GM19238 (cell line): ENCODE data around the gene PMP22.
"Not testable (repeated sequence)": the region's sequence is repeated elsewhere in the genome, so short reads cannot be mapped to it uniquely, and the experiment has no call there.

Experiments
- DNase-seq: peaks from one replicate; pipeline ENCODE4 v3.0.0; 2011; ENCODE audit warnings: low spot score; ENCODE audit not compliant: insufficient read length

Gene PMP22

GRCh38 chr17:15255713-15256454, 9.2 kb downstream of the PMP22 start:
- DNase-seq, result no peak

GRCh38 chr17:15250135-15250860, 14.8 kb downstream of the PMP22 start:
- no peak for DNase-seq

DNA sequence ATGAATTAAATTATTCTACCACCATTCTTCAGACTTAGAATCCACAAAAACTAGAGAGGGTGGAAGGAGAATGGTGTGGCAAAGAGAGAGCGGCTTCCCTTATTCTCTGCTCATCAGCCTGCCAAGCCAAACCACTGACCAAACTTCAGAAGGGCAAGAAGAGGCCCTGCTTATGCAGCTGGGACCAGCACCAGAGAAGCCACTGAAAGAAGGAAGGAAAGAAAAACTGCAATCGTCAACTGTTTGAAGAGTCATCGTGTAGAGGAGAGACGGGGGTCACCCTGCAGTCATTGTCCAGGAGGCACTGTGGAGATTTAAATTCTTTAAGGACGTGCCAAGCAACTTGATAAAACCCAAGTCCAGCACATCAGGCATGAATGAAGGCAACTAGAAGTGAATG, 15.6 kb downstream of the PMP22 start:
- no peak for DNase-seq

DNA sequence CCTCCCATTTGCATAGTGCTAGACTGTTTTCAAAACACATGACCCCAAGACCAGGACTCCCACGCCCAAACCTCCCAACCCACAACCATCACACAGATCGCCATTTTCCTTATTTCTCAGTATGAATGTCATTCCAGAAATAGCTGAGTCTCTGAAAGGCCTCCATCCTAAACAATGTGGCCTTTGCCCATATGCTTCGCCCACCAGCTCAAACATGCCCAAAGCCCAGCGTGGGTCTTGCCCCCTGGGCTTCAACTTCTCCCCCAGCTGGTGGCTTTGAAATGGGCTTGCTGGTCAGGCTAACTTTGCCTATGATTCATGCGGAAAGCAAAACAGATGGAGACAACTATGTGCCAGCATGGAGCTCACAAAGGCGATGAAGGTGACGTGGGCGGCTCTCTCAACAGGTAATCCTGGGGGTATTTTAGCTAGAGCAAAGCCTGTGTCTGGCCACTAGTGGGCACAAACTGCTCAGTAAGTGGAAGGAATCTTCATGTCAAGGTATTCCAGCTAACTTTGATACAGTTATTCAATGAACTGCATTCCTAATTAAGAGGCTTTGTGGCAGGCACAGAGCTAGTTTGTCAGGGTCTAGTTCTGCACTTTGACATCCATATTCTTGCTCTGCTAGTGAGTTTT, 17.1 kb downstream of the PMP22 start:
- DNase-seq, result no peak

- DNase-seq, result no peak
These were observed 20.1 kb downstream of the PMP22 start for GRCh38 chr17:15245054-15245453.

GRCh38 chr17:15240644-15241043, 24.5 kb downstream of the PMP22 start:
- no peak for DNase-seq

- no peak for DNase-seq
These were observed 25.6 kb downstream of the PMP22 start for GRCh38 chr17:15239491-15239890.

GRCh38 chr17:15238676-15239422, 26.3 kb downstream of the PMP22 start:
- no peak for DNase-seq

GRCh38 chr17:15238057-15238456, 27.1 kb downstream of the PMP22 start:
- no peak for DNase-seq

DNA sequence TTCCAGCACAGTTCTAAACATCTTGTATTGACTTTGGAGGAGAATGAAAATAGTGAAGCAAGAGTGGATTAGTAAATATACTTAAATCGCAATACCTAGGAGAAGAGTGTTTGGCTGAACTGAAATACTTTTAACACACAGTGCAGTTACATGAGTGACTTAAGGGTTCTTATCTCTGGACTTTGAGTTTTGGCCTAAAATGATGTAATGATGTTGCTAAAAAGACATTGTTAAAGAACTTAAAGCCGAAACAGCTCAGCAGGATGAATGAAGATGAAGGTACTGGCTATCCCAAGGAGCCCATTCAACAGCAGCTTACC, 28.1 kb downstream of the PMP22 start:
- no peak for DNase-seq

DNA sequence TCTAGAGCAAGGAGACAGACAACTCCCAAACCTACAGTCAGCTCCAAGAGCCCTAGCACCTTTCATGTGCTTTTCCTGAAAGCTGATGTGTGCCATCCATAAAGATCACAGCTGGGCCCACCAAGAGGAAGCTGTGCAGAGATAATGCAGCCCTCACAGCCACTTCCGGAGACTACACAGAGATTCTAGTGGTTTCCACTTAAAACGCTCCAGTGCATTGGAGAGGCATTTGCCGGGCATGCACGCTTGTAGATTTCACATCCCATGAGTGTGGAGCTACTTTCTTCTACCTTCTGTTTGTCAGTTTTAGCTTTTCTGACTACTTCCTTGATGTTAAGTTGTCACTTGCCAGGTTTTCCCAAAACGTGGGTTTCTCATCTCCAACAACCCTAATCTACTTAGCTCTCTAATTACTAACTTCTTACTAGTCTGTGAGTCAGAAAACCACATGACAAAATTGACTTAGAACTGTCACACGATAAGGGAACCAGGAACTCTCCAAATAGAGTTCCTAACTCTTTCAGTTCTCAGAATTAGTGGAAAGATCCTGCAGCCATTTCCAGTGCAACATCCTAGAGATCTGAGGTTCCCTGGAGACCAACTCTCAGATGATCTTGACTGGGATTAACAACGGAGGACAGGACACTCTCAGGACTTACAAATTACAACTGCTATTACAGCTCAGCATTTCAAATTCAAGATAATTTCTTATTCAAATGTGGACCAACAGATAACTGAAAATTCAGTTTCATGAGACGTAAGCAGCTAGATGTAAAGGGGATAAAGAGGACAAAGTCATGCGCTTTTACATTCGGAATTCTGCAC, 28.6 kb downstream of the PMP22 start:
- no peak for DNase-seq

DNA sequence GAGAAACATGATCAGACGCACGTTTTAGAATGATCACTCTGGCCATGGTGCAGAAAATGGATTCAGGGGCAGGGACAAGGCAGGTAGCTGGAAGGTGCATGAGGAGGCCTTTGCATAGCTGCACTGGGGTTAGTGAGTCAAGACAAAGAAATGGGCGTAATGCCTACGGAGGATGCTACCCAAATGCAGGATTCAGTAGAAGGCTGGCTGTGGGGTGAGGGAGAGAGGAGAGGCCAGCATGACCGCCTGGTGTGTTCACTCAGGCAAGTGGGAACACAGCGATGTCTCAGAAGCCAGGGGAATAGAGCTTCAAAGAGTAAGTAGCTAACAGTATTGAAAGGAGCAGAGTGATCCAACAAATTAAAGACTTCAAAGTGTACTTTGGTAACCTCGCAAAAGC, 31.2 kb downstream of the PMP22 start:
- DNase-seq, result no peak

DNA sequence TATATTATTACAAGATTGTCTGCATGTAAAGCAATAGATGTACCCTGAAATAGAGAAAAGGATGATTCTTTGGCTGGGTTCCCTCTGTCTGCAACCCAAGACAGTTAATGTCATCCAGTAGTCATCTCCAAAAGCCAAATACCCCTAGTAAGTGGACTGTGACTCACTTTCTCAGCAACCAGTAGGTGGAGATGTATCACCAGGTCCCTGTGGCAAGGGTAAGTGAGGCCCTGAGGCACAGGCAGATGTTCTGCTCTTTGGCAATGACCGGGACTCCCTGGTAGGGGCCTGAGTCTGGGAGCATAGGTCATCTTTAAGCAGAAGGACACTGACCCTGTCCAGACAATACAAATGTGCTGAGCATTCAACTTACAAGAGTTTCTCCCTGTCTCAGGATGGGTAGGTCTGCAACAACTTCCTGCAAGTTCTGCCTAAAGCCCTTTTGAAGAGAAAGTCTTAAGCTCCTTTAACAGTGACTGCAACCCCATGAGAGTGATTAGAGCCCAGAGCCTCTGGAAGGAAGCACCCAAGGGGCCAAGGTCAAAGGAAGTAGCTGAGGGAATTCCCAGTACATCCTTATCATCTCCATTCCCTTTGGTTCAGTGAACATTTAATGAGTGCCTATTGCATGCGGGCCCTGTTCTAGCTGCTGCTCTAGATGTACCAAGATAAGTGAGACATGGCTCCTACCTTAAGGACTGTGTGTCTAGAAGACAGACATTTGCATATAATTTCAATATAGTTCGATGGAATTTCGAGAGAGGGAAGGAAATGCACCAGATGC, 31.9 kb downstream of the PMP22 start:
- no peak for DNase-seq

- DNase-seq, result no peak
These were observed 32.6 kb downstream of the PMP22 start for GRCh38 chr17:15232517-15232915.

DNA sequence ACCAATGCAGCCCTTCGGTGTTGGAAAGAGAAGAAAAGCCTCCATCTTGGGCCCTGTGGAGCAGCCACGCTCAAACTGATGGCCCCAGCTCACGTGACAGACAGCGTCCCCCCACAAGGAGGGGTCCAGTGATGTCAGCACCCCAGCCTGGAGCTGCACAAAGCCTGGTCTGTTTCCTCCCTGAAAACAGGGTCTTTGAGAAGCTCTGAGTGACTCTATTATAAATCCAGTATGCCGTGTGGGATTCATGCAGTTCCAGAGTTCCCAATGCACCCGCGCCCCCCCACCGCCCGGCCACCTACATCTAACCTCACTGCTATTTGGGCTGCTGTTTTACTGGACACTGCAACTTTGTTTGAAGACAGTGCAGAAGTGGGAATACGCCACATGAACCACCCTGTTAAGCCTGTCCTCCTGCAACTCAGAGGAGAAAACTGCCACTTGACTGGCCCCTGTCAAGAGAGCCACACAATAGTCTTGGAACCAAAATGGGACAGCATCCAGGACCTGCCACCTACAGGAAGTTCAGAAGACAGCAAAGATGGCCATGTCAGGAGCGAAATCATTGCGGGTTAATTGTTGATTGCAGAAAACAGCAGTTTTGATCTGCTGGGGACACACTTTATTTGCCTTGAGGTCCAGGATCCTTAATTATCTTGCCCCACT, 33.1 kb downstream of the PMP22 start:
- DNase-seq, result no peak

DNA sequence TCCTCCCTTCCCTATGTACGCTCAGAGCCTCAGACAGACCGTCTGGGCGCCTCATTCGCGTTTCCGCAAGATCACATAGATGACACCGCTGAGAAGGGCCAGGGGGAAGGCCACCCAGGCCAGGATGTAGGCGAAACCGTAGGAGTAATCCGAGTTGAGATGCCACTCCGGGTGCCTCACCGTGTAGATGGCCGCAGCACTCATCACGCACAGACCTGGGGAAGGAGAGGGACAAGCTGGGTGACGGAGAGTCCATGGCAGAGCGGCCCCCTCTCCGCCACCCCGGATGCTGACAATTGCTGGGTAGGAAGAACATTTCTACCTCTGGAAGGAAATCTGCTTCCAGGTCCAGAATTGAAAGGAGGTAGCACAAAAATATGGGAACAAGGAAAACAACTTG, 34.3 kb downstream of the PMP22 start:
- DNase-seq, result no peak

GRCh38 chr17:15221827-15222226, 43.3 kb downstream of the PMP22 start:
- DNase-seq, result not testable (repeated sequence)

DNA sequence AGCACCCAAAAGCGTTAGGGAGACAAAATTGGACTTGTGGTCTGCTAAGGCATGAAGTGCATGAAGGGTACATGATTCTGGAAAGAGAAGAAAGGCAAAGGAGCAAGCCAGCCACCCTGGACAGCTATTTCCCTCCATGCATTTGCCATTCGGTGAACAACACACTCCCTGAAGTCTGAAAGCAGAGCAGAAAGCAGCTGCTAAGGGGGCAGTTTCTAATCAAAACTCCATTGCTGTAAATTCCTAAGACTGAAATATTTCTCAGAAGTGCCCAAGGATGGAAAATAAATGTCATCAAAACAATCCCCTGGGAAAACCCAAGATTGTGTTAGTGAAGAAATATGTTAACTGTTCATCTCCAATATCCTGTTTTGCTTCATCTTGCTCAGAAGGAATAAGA, 44.3 kb downstream of the PMP22 start:
- DNase-seq, result no peak

GRCh38 chr17:15216481-15216880, 48.6 kb downstream of the PMP22 start:
- DNase-seq, result no peak
